GM21367 (cell line): Measurements from ENCODE around the gene PTPN11.
"Not testable (repeated sequence)": the region's sequence is repeated elsewhere in the genome, so short reads cannot be mapped to it uniquely, and the experiment has no call there.

Experiments
- ATAC-seq: cut with Tn5 transposase; IDR thresholded peaks from one replicate; pipeline ENCODE4 v1.9.1; 2021; ENCODE audit not compliant: unreplicated experiment

The PTPN11 gene

GRCh38 chr12:112513471-112513870, 94.7 kb downstream of the PTPN11 start:
- no peak for ATAC-seq

- no peak for ATAC-seq
Observed at GRCh38 chr12:112514456-112514855, 95.7 kb downstream of the PTPN11 start.

- no peak for ATAC-seq
Observed at GRCh38 chr12:112514926-112515642, 96.3 kb downstream of the PTPN11 start.

GRCh38 chr12:112515868-112516267, 97.1 kb downstream of the PTPN11 start:
- ATAC-seq: no peak

GRCh38 chr12:112517730-112518364, 99.1 kb downstream of the PTPN11 start:
- ATAC-seq: no peak

GRCh38 chr12:112518365-112518735, 99.6 kb downstream of the PTPN11 start:
- no peak for ATAC-seq

- ATAC-seq: not testable (repeated sequence)
Observed at GRCh38 chr12:112519841-112520340, 101.1 kb downstream of the PTPN11 start.

- ATAC-seq: no peak
Observed at GRCh38 chr12:112523856-112524255, 105.1 kb downstream of the PTPN11 start.

GRCh38 chr12:112524269-112524668, 105.5 kb downstream of the PTPN11 start:
- ATAC-seq: no peak

GRCh38 chr12:112524676-112525425, 106.1 kb downstream of the PTPN11 start:
- ATAC-seq: no peak

- ATAC-seq: no peak
Observed at GRCh38 chr12:112525426-112525809, 106.7 kb downstream of the PTPN11 start.

- no peak for ATAC-seq
Observed at GRCh38 chr12:112527082-112527481, 108.3 kb downstream of the PTPN11 start.

- ATAC-seq: no peak
Observed at GRCh38 chr12:112527501-112527900, 108.8 kb downstream of the PTPN11 start.

- ATAC-seq: no peak
Observed at GRCh38 chr12:112528521-112528920, 109.8 kb downstream of the PTPN11 start.

GRCh38 chr12:112530941-112531340, 112.2 kb downstream of the PTPN11 start:
- no peak for ATAC-seq

- no peak for ATAC-seq
Observed at GRCh38 chr12:112532106-112532505, 113.4 kb downstream of the PTPN11 start.

GRCh38 chr12:112533528-112533927, 114.8 kb downstream of the PTPN11 start:
- ATAC-seq: no peak

- ATAC-seq: no peak
Observed at GRCh38 chr12:112535017-112535416, 116.3 kb downstream of the PTPN11 start.

GRCh38 chr12:112535637-112536366, 117.1 kb downstream of the PTPN11 start:
- no peak for ATAC-seq

GRCh38 chr12:112536367-112536730, 117.6 kb downstream of the PTPN11 start:
- ATAC-seq: no peak

- no peak for ATAC-seq
Observed at GRCh38 chr12:112537710-112538396, 119.1 kb downstream of the PTPN11 start.
